LNCaP clone FGC (cell line): ENCODE data around the gene CSF1.
"Not testable (repeated sequence)": the region's sequence is repeated elsewhere in the genome, so short reads cannot be mapped to it uniquely, and the experiment has no call there.

Source experiments
- DNase-seq: peaks from one replicate; pipeline ENCODE4 v3.0.0-alpha.2; 2011; ENCODE audit warnings: low read depth
- H3K4me3 ChIP-seq: 2 replicates; pipeline ENCODE4 v1.5.1; 2011; ENCODE audit warnings: mild to moderate bottlenecking, low read depth, low read length, control low read depth
- TF ChIP-seq, protein P1 (sequence below): IDR thresholded peaks from 2 replicates; pipeline ENCODE4 v1.5.1; 2012; ENCODE audit warnings: mild to moderate bottlenecking; ENCODE audit not compliant: control insufficient read depth, insufficient read depth; ENCODE audit errors: extremely low read depth

The CSF1 gene

DNA sequence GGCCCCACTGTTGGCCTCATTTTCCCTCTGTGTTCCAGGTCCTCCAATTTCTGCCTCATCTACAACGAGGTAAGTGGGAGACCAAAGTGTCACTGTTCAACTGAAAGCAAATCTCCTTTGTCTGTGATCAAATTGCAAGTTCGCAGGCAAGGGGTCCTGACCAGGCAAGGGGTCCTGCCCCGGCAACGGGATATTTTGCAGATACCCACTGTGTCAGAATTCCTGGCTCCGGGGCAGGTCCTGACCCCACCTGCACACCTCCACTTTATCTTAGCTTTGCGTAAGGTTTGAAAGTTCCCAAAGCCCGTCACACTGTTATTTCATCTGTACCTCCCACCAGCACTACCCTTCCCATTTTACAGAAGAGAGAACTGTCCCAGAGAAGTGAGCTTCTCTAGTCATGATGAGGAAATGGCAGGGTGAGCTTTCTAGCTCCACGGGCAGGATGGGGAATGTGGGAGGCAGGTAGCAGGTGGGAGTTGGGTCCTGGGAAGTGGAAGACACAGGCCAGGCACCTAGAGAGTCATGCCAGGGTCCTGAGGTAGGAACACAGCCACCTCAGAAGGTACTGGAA, 32.0 kb upstream of the CSF1 start:
- DNase-seq, result no peak
- H3K4me3 ChIP-seq, result no peak overlapping the region
- TF ChIP-seq, protein P1, sequence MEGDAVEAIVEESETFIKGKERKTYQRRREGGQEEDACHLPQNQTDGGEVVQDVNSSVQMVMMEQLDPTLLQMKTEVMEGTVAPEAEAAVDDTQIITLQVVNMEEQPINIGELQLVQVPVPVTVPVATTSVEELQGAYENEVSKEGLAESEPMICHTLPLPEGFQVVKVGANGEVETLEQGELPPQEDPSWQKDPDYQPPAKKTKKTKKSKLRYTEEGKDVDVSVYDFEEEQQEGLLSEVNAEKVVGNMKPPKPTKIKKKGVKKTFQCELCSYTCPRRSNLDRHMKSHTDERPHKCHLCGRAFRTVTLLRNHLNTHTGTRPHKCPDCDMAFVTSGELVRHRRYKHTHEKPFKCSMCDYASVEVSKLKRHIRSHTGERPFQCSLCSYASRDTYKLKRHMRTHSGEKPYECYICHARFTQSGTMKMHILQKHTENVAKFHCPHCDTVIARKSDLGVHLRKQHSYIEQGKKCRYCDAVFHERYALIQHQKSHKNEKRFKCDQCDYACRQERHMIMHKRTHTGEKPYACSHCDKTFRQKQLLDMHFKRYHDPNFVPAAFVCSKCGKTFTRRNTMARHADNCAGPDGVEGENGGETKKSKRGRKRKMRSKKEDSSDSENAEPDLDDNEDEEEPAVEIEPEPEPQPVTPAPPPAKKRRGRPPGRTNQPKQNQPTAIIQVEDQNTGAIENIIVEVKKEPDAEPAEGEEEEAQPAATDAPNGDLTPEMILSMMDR, result no peak

DNA sequence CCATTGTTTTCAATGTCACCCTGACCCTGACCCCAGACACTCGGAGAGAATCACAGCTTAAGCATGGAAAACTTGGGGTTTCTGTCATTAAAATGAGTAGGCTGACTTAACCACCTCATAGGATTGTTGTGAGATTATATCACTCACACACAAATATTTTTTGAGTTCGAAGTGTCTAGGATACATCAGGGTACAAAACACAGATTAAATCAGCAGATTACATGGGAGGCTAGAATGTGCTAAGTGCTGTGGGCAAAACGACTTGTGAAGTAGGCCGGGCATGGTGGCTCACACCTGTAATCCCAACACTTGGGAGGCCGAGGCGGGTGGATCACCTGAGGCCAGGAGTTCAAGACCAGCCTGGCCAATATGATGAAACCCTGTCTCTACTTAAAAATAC, 31.3 kb upstream of the CSF1 start:
- not testable (repeated sequence) for H3K4me3 ChIP-seq, DNase-seq

DNA sequence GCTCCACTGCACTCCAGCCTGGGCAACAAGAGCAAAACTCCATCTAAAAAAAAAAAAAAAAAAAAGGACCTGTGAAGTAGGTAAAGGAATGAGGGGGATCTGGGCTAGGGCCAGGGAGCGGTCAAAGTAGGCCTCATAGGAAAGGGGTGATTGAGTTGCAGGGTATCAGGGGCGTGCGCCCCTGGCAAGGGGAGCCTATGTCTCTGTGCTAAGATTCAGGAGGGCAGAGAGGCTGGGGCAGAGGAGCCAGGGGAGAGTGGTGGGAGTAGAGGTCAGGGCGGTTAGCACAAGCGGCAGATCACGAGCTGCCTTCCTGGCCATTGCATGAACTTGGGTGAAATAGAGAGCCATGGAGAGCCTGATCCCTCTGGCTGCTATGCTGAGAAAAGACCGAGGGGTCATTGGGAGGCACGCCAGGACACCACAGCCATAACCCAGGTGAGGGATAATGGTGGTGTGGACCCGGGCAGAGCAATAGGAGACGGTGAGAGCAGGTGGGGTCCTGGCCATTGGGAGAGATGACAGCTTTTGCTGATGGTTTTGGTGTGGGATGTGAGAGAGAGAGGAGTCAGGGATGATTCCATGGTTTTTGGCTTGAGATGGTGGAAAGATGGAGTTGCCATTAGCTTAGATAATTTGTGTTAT, 30.6 kb upstream of the CSF1 start:
- DNase-seq, result no peak
- TF ChIP-seq, protein P1, result no peak

DNA sequence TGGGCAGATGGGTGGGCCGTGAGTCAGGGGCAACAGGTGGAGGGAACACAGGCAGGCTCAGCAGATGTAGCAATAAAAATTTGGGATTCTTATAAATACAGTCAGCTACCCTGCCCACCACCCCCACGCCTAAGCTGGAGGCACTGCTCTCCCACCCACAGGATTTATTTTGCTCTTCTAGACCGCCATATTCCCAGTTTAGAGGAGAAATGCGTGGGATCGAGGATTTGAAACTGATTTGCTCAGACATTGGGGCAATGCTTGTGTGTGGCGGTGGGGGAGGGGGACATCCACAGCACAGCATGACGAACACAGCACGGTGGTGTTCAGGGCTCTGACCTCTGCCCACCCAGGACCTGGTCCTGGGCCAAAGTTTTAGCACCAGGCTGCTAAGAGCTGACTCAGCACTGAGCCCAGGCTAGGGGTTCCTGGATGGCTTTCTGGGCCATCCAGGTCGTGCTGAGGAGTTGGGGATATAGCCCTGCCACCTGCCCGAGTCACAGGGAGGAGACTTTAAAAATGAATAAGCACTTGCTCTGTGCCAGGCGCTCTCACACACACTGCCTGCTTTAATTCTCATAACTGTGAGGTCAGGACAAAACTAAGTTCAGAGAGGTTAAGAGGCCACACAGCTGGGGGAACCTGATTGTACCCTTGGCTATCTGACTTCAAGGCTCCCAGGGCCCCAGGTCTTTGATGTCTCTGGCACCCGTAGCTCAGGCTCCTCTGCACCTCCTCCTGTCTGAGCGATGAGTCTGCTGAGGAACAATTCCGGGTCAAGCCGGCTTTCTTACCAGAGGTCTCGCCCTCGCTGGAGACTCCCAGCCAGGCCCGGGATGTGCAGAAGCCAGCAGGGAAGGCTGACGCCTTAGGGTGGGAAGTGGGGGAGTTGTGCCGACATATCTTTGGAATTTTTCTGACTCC, 29.4 kb upstream of the CSF1 start:
- DNase-seq, result no peak
- TF ChIP-seq, protein P1, result no peak
- no peak overlapping the region for H3K4me3 ChIP-seq

More for the DNA sequence above, 30.6 kb upstream of the CSF1 start:
- H3K4me3 ChIP-seq, result no peak overlapping the region

DNA sequence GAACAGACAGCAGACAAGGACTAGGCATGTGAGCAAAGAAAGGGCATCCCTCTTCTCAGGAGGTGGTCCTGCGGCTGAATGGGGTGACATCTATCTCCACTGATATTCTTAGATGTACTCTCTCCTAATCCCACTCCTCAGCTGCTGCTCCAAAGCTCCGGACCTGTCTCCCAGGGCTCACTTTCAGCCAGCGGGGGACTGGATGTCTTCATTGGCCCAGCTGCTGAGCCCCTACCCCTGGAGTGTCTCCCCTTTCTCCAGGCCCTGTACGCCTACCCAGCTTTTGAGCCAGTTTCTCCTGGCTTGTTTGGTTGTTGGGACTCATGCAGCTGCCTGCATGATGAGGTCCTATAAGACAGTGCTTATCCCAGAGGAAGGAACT, 28.8 kb upstream of the CSF1 start:
- H3K4me3 ChIP-seq, result no peak overlapping the region
- no peak for DNase-seq
- TF ChIP-seq, protein P1, result no peak

DNA sequence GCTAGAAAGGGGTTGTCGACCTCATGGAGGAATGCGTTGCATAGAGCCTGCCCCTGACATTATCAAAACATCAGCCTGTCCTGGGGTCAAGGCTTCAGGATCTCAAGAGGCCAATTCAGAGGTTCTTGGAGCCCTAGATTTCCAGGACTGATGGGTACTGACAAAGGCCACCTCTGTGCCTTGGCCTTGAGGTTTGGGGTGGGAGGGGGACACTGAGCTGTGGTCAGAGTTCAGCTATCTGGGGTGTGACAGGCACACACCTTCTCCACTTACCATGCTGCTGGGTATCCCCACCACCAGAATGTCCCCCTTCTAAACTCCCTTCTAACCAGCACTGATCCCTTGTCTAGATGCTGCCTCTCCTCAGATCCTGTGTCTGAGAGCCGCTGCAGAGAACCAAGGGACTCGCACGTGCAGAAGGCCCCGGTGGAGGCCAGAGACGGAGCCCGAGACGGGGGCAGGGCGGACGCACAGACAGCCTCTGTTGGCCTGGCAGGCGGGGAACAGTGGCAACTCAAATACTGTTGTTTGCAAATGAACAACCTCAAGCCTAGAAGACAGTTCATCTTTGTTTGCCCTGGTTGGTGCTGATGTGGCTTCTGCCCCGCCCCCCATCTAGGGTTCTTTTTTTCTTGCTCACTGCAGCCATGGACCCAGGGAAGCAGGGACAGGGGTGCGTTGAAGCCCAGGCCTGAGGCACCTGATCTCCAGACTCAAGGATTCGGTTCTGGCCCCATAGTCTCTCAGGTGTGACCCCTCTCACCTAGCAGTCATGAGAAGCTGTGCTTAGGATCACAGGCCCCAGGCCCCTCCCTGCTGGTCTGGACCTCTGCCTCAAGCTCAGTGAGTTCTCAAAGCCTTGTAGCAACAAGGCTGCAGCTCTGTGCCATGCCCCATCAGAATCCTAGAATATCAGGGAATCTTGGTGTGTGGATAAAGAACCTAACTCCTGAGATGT, 28.1 kb upstream of the CSF1 start:
- DNase-seq, result no peak
- TF ChIP-seq, protein P1, result no peak
- no peak overlapping the region for H3K4me3 ChIP-seq
